NB4 (cell line): ENCODE measurements around the gene INSR.

ENCODE experiments used
- CTCF ChIP-seq: IDR thresholded peaks from one replicate; pipeline ENCODE4 v1.5.1; 2012; ENCODE audit warnings: low read depth, low read length
- POLR2A ChIP-seq: IDR thresholded peaks from 2 replicates; pipeline ENCODE4 v1.6.1; 2011; ENCODE audit warnings: mild to moderate bottlenecking; ENCODE audit not compliant: insufficient read length; ENCODE audit errors: extremely low read depth

GRCh38 chr19:7083076-7083956, 210.9 kb downstream of the INSR start:
- TF ChIP-seq CTCF (no peak), POLR2A (no peak)
